ENCODE data around the gene FAR2. TPM values are rescaled to one million over a fixed set of nuclear protein-coding genes. Genes with fewer than 3 reads are reported as not detected.

The FAR2 gene
- total and polyA plus RNA-seq, 8 donors = 1.7 to 96.7 (median 3.3) TPM; not detected in 1

- Histone ChIP-seq H3K4me1 (no peaks in the 10 kb centered on the region), H3K4me3 (no peak overlapping the region), H3K36me3 (no peaks in the 10 kb centered on the region), H3K9me3 (no peaks in the 10 kb centered on the region), H3K27ac (no peak overlapping the region), H3K27me3 (no peaks in the 10 kb centered on the region)
- DNase-seq = no peak
- TF ChIP-seq CTCF (IDR thresholded peaks at IDR 0.05) = no peak
- no peak for TF ChIP-seq EP300 (IDR thresholded peaks at IDR 0.05)
- TF ChIP-seq POLR2AphosphoS5 (IDR thresholded peaks at IDR 0.05) = no peak
- no peak for TF ChIP-seq POLR2A (IDR thresholded peaks at IDR 0.05)
- WGBS, 5 donors = 59 to 67% (median 64%) methylated on average over 2 of the region's 2 CpGs
- intact Hi-C loops (cut with DNase I; ENCODE audit: low total_unique reads) = no loop called here
Measured at GRCh38 chr12:29282031-29282816, 133.1 kb downstream of the FAR2 start.

- no peak for TF ChIP-seq EP300 (IDR thresholded peaks at IDR 0.05)
- TF ChIP-seq CTCF (IDR thresholded peaks at IDR 0.05) = no peak
- TF ChIP-seq POLR2AphosphoS5 (IDR thresholded peaks at IDR 0.05) = no peak
- no peak for TF ChIP-seq POLR2A (IDR thresholded peaks at IDR 0.05)
- no peak for DNase-seq
- H3K27ac ChIP-seq = no peak overlapping the region
- intact Hi-C loops (cut with DNase I; ENCODE audit: low total_unique reads) = no loop called here
- no peaks in the 10 kb centered on the region for H3K27me3 ChIP-seq
- no peaks in the 10 kb centered on the region for H3K4me1 ChIP-seq
- WGBS, 5 donors = 85 to 91% (median 89%) methylated on average over 5 of the region's 5 CpGs
- no peaks in the 10 kb centered on the region for H3K9me3 ChIP-seq
- no peaks in the 10 kb centered on the region for H3K36me3 ChIP-seq
- no peak overlapping the region for H3K4me3 ChIP-seq
Measured at GRCh38 chr12:29283969-29284700, 135.1 kb downstream of the FAR2 start.

GRCh38 chr12:29286081-29286790 lies 137.2 kb downstream of the FAR2 start:
- no peaks in the 10 kb centered on the region for H3K4me1 ChIP-seq
- intact Hi-C loops (cut with DNase I; ENCODE audit: low total_unique reads) = no loop called here
- no peak overlapping the region for H3K27ac ChIP-seq
- H3K9me3 ChIP-seq = no peaks in the 10 kb centered on the region
- DNase-seq = no peak
- H3K4me3 ChIP-seq = no peak overlapping the region
- 75 to 91% (median 90%) methylated on average over 3 of the region's 3 CpGs for WGBS, 5 donors
- H3K36me3 ChIP-seq = no peaks in the 10 kb centered on the region
- TF ChIP-seq CTCF (IDR thresholded peaks at IDR 0.05) (no peak), POLR2A (IDR thresholded peaks at IDR 0.05) (no peak), POLR2AphosphoS5 (IDR thresholded peaks at IDR 0.05) (no peak), EP300 (IDR thresholded peaks at IDR 0.05) (no peak)
- H3K27me3 ChIP-seq = no peaks in the 10 kb centered on the region

- H3K4me3 ChIP-seq = no peak overlapping the region
- no peaks in the 10 kb centered on the region for H3K4me1 ChIP-seq
- no peaks in the 10 kb centered on the region for H3K36me3 ChIP-seq
- H3K27ac ChIP-seq = no peak overlapping the region
- H3K27me3 ChIP-seq = no peaks in the 10 kb centered on the region
- no peak for TF ChIP-seq POLR2AphosphoS5 (IDR thresholded peaks at IDR 0.05)
- no peak for TF ChIP-seq CTCF (IDR thresholded peaks at IDR 0.05)
- no peak for TF ChIP-seq POLR2A (IDR thresholded peaks at IDR 0.05)
- TF ChIP-seq EP300 (IDR thresholded peaks at IDR 0.05) = no peak
- DNase-seq = no peak
- WGBS, 5 donors = 41 to 69% (median 52%) methylated on average over 1 of the region's 1 CpG
- intact Hi-C loops (cut with DNase I; ENCODE audit: low total_unique reads) = no loop called here
- H3K9me3 ChIP-seq = no peaks in the 10 kb centered on the region
Measured at GRCh38 chr12:29287622-29288021, 138.5 kb downstream of the FAR2 start.
